Measurements from ENCODE around the gene SOX2. TPM values are rescaled to one million over a fixed set of nuclear protein-coding genes. Genes with fewer than 3 reads are reported as not detected.

The SOX2 gene
- total RNA-seq, 2 experiments from 2014 or later, result not detected

DNA sequence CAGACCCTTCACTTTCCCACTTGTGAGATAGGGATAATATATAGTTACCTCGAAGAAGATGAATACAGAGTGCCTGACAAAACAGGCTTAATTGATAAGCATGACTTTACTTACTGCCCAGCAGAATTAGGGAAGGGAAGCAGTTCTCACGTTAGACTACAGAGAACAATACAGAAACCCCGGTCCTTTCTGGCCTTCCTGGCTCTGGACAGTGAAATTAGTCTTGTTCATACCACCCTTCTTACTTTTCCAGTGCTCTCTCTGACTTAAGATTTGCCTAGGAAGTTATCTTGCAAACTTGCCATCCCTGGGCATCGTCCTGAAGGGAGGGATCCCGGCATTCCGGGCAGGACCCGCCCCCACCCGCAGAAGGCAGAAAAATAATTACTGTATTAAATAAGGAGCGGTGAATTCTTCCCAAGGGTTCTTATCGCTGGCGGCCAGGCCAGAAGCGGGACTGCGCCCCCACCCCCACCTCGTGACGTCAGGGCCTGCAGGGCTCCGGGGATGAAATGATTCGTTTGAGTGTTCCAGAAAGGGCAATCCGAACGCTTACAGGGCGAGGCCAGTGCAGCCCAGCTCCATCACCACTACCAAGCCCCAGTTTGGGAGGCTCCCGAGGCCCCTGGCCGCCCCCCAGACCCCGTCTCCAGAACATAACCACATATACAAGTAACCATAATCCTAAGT lies 8.4 kb downstream of the SOX2 start:
- CTCF ChIA-PET, result interaction anchor here (1.6 kb wide), 1 partner anchor 20 kb away, joined by 3 read pairs; no protein-coding TSS in a partner anchor
- POLR2A ChIA-PET, result no interaction called here

GRCh38 chr3:181721046-181721875 lies 9.5 kb downstream of the SOX2 start:
- ChIA-PET CTCF (interaction anchor here (0.6 to 1.6 kb wide), 3 partner anchors 8 to 901 kb away, joined by 3 read pairs; no protein-coding TSS in a partner anchor), POLR2A (no interaction called here)

- ChIA-PET POLR2A (no interaction called here), CTCF (interaction anchor here (0.6 kb wide), 1 partner anchor 900 kb away, joined by 3 read pairs; no protein-coding TSS in a partner anchor)
Observed at GRCh38 chr3:181722156-181722555, 10.4 kb downstream of the SOX2 start.

- POLR2A ChIA-PET, result no interaction called here
- CTCF ChIA-PET, result interaction anchor here (0.6 kb wide), 1 partner anchor 812 kb away, joined by 3 read pairs; no protein-coding TSS in a partner anchor
Observed at GRCh38 chr3:181722766-181723425, 11.2 kb downstream of the SOX2 start.

DNA sequence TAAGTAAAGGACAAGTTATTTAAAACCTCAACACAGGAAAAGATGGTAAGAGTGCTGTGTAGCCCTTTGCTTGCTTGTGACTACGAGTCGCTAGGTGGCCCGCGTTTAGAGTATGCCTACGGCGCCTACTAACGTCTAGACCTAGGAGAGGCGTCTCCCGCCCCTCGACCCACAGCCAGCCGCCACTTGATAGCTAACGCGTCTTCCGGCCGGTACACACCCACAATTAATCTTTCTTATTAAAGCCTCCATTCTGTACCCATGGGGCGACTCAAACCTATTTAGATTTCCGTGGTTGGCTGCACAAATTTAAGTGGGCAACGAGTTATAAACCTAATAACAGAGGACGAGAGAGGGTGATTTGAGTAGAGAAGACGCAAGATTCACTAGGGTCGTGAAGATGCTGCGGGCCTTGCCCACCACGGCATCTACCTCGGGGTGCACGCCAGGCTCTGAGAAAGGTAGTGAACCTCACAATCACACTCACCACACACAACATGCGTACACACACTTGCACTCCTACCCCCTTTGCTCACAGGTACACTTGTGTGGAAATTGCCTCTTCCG lies 12.0 kb downstream of the SOX2 start:
- ChIA-PET POLR2A (no interaction called here), CTCF (interaction anchor here (0.6 kb wide), 1 partner anchor 813 kb away, joined by 3 read pairs; no protein-coding TSS in a partner anchor)

DNA sequence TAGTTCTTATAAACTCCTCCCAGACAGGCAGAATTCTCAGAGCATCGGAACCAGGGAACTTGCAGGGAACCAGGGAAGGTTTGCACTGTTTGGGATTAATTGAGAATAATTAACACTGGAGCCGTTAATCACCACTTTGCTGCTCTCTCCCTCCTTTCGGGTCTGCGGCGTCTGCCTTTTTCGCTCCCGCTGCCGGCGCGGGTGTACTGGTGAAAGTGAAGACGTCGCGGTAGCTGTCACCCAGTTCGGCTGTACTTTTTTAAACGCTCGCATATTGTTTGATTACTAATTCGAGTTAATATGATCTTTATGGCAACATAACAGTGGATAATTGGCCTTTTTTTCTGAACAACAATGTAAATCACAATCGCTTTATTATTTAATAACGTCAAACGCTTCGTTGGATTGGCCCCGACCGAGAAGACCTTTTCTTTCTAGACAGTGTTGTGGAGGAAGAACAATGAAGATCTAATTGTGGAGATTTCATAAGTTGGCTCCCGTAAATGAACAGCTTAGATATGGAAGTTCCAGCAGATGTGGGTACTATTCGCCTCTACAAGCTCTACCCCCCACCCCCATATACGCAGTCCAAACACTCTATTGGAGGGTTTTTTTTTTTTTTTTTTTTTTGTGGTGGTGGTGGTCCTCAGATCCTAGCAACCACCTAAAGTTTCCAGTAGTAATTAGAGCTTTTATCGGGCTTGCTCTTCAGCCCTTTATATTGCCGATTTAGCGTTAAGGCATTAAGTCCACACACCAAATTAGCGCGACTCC lies 12.7 kb downstream of the SOX2 start:
- CTCF ChIA-PET, result interaction anchor here (0.7 kb wide), 1 partner anchor 345 kb away, joined by 6 read pairs; no protein-coding TSS in a partner anchor
- POLR2A ChIA-PET, result no interaction called here

DNA sequence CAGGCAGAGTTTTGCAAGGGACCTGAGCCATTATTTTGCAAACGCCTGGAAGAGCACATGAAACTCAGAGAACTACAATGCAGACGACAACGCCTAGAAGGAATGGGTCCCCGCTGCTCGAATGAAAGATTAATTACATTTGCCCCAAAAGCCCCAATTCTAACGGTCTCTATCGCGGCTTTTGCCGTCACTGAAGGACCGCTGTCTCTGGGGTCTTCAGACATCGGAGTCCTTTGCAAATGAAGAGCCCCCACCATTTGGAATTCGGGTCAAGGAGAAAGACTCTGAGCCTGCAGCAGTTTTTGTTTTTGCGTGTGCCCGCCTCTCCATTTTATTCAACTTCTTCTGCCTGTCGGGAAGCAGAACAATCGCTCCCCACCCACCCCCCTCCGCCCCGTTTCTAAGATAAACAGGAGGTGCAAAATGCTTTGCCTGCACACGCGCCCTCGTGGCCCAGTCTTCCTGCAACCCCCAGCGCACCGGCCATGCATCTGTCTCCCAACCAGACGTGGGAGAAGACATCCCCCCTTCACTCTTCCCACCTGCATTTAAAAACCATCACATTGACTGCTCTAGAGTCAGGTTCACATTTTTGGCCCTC lies 13.5 kb downstream of the SOX2 start:
- POLR2A ChIA-PET, result no interaction called here
- CTCF ChIA-PET, result no interaction called here

- CTCF ChIA-PET, result no interaction called here
- POLR2A ChIA-PET, result no interaction called here
Observed at GRCh38 chr3:181725830-181726229, 14.1 kb downstream of the SOX2 start.

DNA sequence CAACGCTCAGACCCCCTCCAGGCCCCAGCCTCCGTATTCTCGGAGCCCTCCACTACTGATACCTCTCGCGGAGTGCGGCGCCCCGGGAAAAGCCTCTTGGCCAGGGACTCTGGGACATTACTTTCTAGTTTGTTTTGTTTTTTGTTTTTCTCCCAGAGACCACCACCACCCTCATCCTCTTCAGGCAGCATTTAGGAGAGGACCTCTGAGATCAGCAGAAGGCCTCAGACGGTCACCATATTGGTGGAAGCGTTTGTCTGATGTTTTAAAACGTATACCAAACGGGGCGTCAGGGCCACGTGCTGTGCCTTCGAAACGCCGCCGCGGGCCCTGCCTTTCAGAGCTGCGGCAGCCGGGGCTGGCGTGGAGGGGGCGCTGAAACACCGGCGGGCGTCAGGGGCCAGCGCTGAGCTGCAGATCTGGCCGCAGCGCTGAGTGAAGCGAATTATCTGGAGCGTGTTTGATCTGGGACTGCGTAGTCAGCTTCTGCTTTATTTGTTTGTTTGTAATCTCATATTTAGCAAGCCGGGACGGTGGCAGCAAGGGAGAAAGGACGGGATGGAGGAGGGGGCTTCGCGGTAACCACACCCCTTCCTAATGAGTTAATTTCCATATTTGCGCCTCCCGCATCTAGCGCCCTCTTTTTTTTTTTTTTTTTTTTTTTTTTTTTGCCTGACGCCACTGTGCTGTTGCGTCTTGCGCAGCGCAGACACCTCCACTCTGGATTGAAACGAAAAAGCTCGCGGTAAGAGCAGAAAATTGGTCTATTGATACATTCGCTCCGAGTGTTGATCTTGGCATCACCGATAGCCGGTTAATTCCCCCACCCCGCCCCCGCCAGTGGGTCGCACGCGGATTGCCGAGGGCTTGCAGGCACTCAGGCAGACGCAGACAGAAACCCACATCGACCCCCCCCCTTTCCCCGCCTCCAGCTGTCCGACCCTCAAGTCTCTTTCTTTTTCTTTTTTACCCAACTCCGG lies 14.9 kb downstream of the SOX2 start:
- ChIA-PET POLR2A (interaction anchor here (0.6 kb wide), 1 partner anchor 149 kb away, joined by 5 read pairs; no protein-coding TSS in a partner anchor), CTCF (no interaction called here)

GRCh38 chr3:181727341-181728032 lies 15.8 kb downstream of the SOX2 start:
- CTCF ChIA-PET, result no interaction called here
- POLR2A ChIA-PET, result interaction anchor here (0.6 kb wide), 1 partner anchor 148 kb away, joined by 5 read pairs; no protein-coding TSS in a partner anchor

GRCh38 chr3:181728470-181729340 lies 17.0 kb downstream of the SOX2 start:
- ChIA-PET POLR2A (no interaction called here), CTCF (no interaction called here)

GRCh38 chr3:181729341-181729869 lies 17.7 kb downstream of the SOX2 start:
- CTCF ChIA-PET, result interaction anchor here (0.7 kb wide), 1 partner anchor 27 kb away, joined by 3 read pairs; no protein-coding TSS in a partner anchor
- POLR2A ChIA-PET, result no interaction called here

- ChIA-PET POLR2A (no interaction called here), CTCF (interaction anchor here (0.7 kb wide), 1 partner anchor 28 kb away, joined by 3 read pairs; no protein-coding TSS in a partner anchor)
Observed at GRCh38 chr3:181730316-181730715, 18.6 kb downstream of the SOX2 start.

- CTCF ChIA-PET, result no interaction called here
- POLR2A ChIA-PET, result no interaction called here
Observed at GRCh38 chr3:181730934-181731333, 19.2 kb downstream of the SOX2 start.

GRCh38 chr3:181735911-181736310 lies 24.2 kb downstream of the SOX2 start:
- ChIA-PET POLR2A (no interaction called here), CTCF (no interaction called here)

DNA sequence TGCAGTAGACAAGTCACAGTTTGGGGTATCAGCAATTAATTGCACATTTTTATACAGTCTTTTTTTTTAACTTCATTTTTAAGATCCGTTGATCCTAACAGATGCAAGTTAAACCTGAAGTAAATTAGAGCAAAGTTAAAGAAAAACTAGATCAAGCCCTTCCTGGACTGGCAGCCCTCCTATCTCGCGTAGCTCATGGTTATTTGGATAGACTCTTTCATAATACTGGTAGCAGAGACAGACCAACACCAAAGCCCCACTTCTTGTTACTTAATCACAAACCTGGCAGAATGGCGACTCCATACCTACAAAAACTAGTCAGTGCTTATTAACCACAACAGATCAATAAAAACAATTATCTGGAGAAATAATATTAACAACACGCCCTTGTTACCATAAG lies 26.8 kb downstream of the SOX2 start:
- CTCF ChIA-PET, result no interaction called here
- POLR2A ChIA-PET, result no interaction called here
